ENCODE results near the gene ATP1B1.

The ATP1B1 gene

DNA sequence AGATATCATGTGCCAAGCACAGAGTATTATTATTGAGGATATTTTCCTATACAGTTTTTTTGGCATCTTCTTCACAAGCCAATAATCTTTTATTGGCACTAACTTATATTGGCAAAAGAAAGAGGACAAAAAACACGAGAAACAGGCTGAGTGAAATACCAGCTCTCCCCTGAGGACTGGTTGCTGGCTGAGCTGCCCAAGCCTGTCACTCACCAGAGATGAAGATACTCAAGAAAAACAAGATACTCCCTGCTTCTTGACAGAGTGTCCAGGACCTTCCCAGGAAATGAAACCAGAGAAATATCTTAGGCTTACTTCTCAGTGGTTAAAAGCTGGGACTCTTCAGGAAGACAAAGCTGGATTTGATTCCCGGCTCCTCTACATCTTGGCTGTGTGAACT, 35.9 kb upstream of the ATP1B1 start:
- DNase-seq (ENCODE audit: low read depth) = no peak

DNA sequence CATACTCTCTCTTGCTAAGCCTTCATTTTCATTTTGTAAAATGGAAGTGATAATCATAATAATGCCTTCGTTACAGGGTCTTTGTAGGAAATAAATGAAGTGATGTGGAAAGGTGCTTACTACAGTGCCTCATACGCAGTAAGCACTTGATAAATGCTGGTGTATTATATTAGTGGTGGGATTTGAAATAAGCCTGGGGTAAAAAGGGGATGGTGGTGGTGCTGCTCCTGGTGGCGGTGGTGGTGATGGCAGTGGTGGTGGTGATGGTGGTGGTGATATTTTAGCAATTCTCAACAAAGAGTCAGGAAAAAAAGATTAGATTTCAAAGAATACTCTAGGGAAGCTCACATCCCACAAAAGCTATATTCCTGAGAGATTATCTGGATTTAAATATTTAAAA, 35.5 kb upstream of the ATP1B1 start:
- no peak overlapping the region for H3K4me3 ChIP-seq (ENCODE audit: low read depth, low read length)
- TF ChIP-seq, protein P1, sequence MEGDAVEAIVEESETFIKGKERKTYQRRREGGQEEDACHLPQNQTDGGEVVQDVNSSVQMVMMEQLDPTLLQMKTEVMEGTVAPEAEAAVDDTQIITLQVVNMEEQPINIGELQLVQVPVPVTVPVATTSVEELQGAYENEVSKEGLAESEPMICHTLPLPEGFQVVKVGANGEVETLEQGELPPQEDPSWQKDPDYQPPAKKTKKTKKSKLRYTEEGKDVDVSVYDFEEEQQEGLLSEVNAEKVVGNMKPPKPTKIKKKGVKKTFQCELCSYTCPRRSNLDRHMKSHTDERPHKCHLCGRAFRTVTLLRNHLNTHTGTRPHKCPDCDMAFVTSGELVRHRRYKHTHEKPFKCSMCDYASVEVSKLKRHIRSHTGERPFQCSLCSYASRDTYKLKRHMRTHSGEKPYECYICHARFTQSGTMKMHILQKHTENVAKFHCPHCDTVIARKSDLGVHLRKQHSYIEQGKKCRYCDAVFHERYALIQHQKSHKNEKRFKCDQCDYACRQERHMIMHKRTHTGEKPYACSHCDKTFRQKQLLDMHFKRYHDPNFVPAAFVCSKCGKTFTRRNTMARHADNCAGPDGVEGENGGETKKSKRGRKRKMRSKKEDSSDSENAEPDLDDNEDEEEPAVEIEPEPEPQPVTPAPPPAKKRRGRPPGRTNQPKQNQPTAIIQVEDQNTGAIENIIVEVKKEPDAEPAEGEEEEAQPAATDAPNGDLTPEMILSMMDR (IDR thresholded peaks at IDR 0.05; ENCODE audit: low read depth, low read length, missing control alignments) = no peak
- DNase-seq (ENCODE audit: low read depth) = no peak

More for the DNA sequence above, 35.9 kb upstream of the ATP1B1 start:
- TF ChIP-seq, protein P1 (IDR thresholded peaks at IDR 0.05; ENCODE audit: low read depth, low read length, missing control alignments) = no peak
- H3K4me3 ChIP-seq (ENCODE audit: low read depth, low read length) = no peak overlapping the region

DNA sequence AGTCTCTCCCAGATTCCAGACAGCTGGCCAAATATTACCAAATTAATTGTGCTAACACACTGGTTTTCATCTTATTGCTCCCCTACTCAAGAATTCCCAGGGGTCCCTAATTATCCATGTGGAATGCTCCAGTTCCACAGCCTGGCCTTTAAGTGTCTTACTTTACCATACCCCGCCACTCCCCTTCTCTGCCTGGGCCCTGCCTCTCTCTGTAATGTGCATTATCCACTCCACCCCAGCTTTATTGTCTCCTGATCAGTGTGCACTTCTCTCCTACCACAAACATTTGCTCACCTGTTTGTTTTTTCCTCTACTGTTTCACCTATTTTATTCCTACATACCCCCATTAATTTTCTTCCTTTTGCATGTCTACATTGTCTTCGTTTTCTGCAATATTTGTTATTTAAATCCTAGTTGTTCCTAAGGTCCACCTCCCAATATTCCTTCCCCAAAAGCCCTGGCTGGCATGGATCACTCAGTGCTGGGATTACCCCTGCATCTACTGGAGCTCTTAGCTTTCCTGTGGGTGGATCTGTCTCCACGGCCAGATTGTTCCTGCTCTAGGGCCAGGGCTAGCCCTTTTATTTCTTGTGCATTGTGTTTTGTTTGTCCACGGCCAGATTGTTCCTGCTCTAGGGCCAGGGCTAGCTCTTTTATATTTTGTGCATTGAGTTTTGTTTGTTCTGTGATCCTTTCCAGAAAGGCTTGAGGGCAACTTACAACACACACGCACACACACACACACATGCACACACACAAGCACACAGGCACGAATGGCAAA, 33.4 kb upstream of the ATP1B1 start:
- no peak for DNase-seq (ENCODE audit: low read depth)
- H3K4me3 ChIP-seq (ENCODE audit: low read depth, low read length) = no peak overlapping the region
- TF ChIP-seq, protein P1 (IDR thresholded peaks at IDR 0.05; ENCODE audit: low read depth, low read length, missing control alignments) = no peak

DNA sequence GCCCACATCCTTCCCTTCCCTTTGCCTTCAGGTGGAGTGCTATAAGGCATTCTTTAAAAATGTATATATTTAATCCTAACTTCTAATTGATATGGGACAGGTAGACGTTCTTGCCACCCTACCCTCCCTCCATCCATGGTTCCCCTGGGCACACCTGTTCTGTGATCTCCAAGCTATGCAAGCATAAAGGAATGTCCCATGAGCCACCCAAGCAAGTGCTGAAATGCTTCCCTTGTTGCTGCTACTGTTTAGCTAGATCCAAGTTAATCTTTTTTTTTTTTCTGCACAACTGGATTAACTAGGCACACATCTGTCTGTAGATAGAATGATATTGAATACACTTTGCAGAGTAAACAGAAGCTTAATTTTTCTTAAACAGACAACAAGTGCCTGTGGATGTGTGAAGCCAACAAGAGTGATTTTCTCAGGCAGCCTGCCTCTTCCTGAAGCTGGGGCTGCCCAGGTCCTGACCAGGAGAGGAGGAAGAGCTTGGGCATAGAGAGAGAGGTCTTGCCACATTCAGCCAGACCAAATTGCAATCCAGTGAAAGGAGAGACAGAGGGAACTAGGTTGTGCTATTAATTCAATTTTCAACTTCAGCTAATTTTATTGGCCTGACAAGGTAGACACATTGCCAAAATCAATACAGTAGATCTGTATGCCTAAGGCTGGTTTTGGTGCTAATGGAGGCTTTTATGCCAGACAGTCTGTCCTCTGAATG, 28.2 kb upstream of the ATP1B1 start:
- no peak for DNase-seq (ENCODE audit: low read depth)

DNA sequence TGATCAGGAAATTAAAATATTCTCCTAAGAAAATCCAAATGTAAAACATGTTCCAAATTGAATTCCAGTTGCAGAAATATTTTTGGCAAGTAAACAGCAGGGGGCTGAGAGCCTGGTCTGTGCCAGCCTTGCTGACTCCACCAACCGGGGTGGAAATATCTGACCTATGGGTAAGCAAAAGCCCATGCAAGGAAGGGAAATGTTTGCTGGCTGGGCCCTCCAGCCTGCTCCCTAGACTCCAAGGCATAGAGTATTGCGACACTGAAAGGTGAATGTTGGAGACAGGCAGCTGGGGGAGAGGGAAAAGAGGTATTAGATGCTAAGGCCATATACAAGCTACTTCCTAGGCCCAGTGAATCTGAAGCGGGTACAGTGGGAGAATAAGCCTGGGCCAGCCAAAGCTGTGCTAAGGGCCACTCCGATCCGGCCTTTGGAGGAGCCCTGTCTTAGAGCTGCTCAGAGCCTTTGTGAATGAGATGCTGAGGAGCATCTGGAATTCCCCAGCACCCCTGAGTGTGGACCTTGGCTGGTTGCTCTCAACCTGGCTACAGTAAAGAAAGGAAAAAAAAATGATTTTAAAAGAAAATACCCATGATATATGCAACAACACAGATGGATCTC, 24.9 kb upstream of the ATP1B1 start:
- H3K4me3 ChIP-seq (ENCODE audit: low read depth, low read length) = no peak overlapping the region
- TF ChIP-seq, protein P1 (IDR thresholded peaks at IDR 0.05; ENCODE audit: low read depth, low read length, missing control alignments) = no peak
- DNase-seq (ENCODE audit: low read depth) = no peak

More for the DNA sequence above, 28.2 kb upstream of the ATP1B1 start:
- TF ChIP-seq, protein P1 (IDR thresholded peaks at IDR 0.05; ENCODE audit: low read depth, low read length, missing control alignments) = no peak
- no peak overlapping the region for H3K4me3 ChIP-seq (ENCODE audit: low read depth, low read length)

DNA sequence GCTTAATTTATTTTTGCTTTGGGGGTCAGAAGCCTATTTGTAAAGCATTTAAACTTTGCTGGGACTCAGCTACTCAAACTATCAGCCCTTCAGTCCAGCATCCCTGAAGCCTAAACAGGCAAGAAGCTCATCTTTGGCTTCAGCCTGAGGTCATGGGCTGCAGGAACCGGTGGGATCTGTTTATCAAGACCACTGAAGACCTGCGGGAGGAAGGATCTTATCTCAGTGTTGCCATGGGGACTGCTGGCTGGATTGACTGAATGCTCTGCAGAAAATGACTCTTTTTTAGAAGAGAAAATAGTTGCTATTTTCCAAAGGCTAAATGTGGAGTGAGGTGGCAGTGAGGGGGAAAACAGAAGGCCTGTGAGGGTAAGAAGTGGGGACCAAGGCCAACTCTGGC, 20.6 kb upstream of the ATP1B1 start:
- no peak overlapping the region for H3K4me3 ChIP-seq (ENCODE audit: low read depth, low read length)
- DNase-seq (ENCODE audit: low read depth) = no peak
- TF ChIP-seq, protein P1 (IDR thresholded peaks at IDR 0.05; ENCODE audit: low read depth, low read length, missing control alignments) = no peak

Measured in GM12864 (cell line).